HG03354 (cell line): ENCODE data around the gene CLTRN.
A peak's percentile ranks its signal among the peaks of the same experiment; 100 is the strongest.
"Not testable (repeated sequence)": the region's sequence is repeated elsewhere in the genome, so short reads cannot be mapped to it uniquely, and the experiment has no call there.

ENCODE experiments used
- ATAC-seq: cut with Tn5 transposase; IDR thresholded peaks from one replicate; pipeline ENCODE4 v1.9.1; 2021; ENCODE audit warnings: mild to moderate bottlenecking; ENCODE audit not compliant: unreplicated experiment, poor library complexity, severe bottlenecking

Gene CLTRN

GRCh38 chrX:15654804-15655203 lies 9.8 kb downstream of the CLTRN start:
- not testable (repeated sequence) for ATAC-seq

GRCh38 chrX:15653961-15654360 lies 10.6 kb downstream of the CLTRN start:
- no peak for ATAC-seq

GRCh38 chrX:15647510-15647909 lies 17.1 kb downstream of the CLTRN start:
- ATAC-seq: peak; percentile 63

- ATAC-seq: no peak
Observed at GRCh38 chrX:15646543-15646942, 18.1 kb downstream of the CLTRN start.

GRCh38 chrX:15646031-15646430 lies 18.6 kb downstream of the CLTRN start:
- ATAC-seq: no peak

GRCh38 chrX:15645266-15645665 lies 19.3 kb downstream of the CLTRN start:
- no peak for ATAC-seq

GRCh38 chrX:15644560-15644872 lies 20.1 kb downstream of the CLTRN start:
- no peak for ATAC-seq

- no peak for ATAC-seq
Observed at GRCh38 chrX:15643786-15644559, 20.6 kb downstream of the CLTRN start.

GRCh38 chrX:15631637-15632036 lies 33.0 kb downstream of the CLTRN start:
- no peak for ATAC-seq

- no peak for ATAC-seq
Observed at GRCh38 chrX:15623054-15623453, 41.6 kb downstream of the CLTRN start.

GRCh38 chrX:15619053-15619755 lies 45.4 kb downstream of the CLTRN start:
- no peak for ATAC-seq

GRCh38 chrX:15617111-15617510 lies 47.5 kb downstream of the CLTRN start:
- no peak for ATAC-seq

- ATAC-seq: no peak
Observed at GRCh38 chrX:15616531-15616930, 48.1 kb downstream of the CLTRN start.

- ATAC-seq: no peak
Observed at GRCh38 chrX:15607067-15607466, 57.5 kb downstream of the CLTRN start.

- no peak for ATAC-seq
Observed at GRCh38 chrX:15606136-15606535, 58.5 kb downstream of the CLTRN start.

GRCh38 chrX:15605226-15605625 lies 59.4 kb downstream of the CLTRN start:
- ATAC-seq: no peak

GRCh38 chrX:15602761-15603160 lies 61.8 kb downstream of the CLTRN start:
- no peak for ATAC-seq

- no peak for ATAC-seq
Observed at GRCh38 chrX:15601932-15602331, 62.7 kb downstream of the CLTRN start.

- no peak for ATAC-seq
Observed at GRCh38 chrX:15600745-15601144, 63.9 kb downstream of the CLTRN start, which contains the start of gene ACE2. Gene ACE2, minus strand, starts transcription at chrX:15600960. Its CDS starts 49 bp downstream, at chrX:15600911.

- ATAC-seq: no peak
Observed at GRCh38 chrX:15600049-15600448, 64.6 kb downstream of the CLTRN start.

- no peak for ATAC-seq
Observed at GRCh38 chrX:15599461-15599860, 65.1 kb downstream of the CLTRN start.
